SH-SY5Y (cell line): Measurements from ENCODE around the gene STARD10.

Experiments
- GATA2 ChIP-seq: IDR thresholded peaks from 2 replicates; pipeline ENCODE4 v1.6.1; 2011; ENCODE audit warnings: mild to moderate bottlenecking, low read depth, low read length
- GATA3 ChIP-seq: IDR thresholded peaks from 2 replicates; pipeline ENCODE4 v1.6.1; 2011; ENCODE audit warnings: low read depth, mild to moderate bottlenecking, low read length, moderate library complexity

STARD10 gene

DNA sequence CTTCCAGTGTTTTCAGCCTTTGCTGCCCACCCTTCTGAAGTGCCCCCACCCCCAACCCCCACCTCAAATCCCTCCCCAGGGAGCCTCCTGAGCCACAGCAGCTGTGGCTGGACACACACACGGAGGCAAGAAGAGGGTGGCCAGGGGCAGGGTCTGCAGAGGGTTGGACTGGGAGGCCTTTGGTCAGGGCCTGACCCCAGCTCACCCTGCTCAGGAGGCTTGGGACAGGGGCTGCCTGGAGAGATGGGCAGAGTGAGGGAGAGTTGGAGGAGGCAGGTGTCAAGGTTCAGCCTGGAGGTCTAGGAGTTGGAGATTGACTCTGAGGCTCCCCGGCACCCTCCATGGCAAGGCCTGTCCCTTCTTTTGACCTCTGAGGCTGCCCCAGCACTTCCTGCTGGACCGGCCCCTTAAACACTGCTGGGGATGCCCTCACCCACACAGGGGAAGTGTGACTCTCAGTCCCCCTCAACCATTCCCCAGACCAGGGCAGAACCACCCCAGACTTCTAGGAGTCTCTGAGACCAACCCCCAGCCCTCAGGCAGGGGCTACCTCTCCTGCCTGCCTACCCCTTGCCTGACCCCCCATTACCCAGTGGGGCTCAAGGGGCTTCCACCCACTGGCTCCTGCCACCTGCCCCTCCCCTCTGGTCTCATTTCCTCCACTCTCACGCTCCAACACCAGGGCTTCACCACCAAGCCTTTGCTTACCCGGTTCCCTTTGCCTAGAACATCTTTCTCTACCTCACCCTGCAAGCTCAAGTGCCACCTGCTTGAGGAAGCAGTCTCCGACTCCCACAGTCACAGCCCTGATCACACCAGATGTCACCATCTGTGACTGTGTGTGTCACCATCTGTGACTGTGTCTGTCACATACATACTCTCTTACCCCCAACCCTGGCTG, 50.3 kb downstream of the STARD10 start:
- TF ChIP-seq GATA2 (no peak), GATA3 (no peak)

DNA sequence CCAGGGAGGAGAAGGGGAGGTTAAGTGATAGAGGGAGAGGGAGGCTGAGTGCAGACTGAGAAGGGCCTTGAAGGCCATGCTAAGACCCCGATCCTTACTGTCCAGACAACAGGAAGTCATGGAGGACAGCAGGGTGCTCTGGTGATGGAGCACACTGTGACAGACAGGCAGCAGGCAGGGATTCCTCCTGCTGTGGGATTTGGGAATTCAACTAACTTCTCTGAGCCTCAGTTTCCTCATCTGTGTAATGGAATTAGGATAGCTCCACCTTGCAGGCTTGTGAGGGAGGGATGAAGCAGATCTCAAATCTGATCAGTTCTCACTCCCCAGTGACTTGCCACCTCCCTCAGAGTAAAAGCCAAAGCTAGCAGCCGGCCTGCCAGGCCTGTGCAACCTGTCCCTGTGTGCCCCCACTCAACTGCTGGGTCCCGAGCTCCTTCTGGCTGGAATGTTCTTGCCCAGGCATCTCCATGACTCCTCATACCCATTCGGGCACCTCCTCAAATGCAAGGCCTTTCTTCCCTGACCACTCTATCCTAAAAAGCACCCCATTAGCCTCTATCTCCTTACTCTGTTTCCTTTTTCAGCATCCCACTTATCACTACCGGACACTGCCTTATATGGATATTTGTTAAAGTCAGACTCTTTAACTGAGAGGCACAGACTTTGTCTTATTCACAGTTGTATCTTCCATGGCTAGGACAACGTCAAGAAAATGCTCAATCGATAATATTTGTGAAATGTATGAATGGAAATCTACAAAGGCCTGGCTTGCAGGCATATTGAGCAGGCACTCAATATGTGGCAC, 51.1 kb downstream of the STARD10 start:
- TF ChIP-seq GATA2 (no peak), GATA3 (no peak)

DNA sequence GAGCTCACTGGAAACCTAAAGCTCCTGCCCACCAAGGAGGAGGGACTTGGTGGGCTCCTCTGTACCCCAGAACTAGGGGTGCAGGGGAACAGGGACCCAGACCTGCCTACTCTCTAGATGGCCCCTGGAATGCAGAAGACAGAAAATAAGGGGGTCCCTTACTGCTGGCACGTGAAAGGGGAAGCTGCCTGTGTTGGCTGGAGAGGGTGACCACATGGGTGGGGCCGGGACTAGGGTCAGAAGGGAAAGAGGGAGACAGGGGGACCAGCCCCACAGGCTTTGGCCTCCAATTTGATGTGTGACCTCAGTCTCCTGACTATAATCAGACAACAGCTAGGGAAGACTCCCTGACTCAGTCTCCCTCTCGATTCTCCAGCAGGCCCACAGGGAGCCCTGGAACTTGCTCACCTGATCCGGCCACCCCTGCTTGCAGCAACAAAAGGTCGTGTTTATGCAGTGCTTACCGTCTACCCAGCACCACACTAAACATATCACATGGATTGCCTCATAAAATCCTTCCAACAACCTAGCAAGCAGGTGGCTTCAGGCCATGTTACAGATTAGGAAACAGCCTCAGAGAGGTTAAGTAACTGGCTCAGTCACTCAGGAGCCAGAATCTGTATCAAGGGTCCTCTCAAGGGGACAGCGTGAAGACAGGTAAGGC, 51.9 kb downstream of the STARD10 start:
- TF ChIP-seq GATA3 = no peak
- no peak for TF ChIP-seq GATA2

DNA sequence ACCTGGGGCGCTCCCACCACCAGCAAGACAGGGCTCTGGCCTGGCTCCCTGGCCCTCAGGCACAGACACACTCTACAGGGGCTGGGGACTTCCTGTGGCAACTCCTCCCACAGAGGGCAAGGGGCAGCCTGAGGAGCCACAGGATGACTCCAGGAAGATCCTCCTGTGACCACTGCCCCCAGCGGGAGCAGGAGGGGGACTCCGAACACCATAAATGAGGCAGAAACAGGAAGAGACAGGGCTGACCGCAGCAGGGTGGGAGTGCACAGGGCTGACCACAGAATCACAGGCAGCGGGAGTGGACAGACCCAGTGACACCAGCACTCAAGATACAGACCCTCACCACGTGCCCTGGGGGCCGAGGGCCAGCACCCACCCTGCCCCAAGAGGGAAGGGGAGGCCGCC, 52.4 kb downstream of the STARD10 start:
- TF ChIP-seq GATA3 (no peak), GATA2 (no peak)

DNA sequence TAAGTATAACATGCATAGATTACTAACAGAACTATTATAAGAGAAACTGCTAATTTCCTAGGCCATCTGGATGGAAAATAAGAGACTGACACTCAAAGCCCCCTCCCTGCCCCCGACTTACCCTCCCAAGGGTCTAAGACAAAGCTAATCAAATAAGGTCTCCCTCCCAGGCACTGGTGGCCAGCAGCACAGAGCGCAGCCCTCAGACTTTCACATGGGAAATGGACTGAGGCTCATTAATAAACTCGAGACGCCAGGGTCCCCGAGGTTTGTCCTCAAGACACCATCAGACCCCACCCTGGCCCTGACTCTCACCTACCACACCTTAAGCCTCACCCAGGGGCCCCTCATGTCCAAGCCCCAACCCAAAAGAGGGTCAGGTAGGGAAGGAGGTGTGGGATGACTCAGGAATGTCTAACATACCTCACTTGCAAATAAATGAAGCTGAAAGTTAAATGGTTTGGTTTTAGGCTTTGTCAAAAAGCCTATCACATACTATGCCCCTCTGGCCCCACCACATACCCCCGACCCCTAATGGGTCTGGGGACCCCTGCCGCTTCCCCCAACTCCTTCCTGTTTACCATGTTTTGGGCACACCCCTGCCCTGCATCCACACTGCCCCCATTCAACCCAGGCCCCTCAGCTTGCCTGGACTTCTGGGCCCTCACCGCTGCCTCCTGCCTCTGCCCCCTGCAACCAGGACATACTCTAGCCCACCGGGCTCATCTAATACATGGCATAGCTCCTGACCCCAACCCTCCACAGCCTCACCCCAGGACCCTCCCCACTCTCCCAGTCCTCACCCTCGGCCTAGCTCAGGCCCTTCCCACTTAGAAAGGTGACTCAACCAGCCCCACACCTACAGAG, 53.1 kb downstream of the STARD10 start:
- TF ChIP-seq GATA2 = no peak
- no peak for TF ChIP-seq GATA3

DNA sequence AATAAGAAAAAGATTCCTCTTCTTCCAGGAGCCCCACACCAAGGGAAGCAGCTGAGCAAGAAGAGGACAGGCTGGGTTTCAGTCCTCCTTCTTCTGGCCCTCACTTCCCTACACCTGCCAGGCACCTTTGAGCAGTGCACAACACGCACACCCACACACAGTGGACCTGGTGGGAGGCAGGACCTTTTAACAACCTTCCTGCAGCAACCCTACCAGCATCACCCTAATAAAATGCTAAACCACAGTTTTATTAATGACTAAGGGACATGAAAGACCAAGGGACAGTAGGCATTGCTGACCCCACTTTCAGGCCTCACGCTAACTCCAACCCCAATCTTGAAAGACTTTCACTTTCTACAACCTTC, 53.8 kb downstream of the STARD10 start:
- TF ChIP-seq GATA2 (no peak), GATA3 (no peak)

DNA sequence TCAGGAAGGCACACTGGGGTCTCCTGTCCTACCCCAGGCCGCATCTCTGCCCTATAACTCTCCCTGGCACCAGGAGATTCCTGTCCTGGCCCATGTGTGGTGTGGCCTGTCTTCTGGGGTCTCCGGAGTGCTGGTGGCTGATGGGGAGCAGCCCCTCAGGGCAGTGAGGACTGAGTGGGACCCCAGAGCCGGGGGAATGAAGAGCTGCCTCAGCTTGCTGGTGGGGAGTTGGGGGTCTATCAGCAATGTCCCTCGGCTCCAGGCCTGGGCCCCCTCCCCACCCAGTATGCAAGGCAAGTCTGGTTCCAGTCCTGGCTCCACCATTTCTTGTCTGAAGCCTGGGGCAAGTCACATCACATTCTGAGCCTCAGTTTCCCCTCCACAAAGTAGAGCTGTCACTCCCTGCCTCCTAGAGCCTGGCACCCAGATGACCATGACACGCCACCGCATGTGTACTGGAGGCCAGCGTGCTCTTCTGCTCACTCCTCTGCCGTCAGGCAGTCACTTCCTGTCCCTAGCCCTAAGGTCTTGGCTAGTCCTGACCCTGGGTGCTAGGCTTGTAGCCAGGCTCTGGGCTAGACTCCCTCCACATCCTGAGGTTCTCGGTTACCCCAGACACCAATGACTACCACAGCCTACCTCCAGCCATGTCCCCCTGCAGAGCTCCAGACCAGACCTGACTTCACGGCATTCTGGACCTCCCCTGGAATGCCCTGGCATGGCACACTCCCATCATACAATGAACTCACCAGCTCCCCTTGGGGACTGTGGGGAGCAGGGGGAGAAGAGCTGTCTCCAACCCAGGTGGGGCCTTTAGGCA, 54.4 kb downstream of the STARD10 start:
- no peak for TF ChIP-seq GATA2
- no peak for TF ChIP-seq GATA3

DNA sequence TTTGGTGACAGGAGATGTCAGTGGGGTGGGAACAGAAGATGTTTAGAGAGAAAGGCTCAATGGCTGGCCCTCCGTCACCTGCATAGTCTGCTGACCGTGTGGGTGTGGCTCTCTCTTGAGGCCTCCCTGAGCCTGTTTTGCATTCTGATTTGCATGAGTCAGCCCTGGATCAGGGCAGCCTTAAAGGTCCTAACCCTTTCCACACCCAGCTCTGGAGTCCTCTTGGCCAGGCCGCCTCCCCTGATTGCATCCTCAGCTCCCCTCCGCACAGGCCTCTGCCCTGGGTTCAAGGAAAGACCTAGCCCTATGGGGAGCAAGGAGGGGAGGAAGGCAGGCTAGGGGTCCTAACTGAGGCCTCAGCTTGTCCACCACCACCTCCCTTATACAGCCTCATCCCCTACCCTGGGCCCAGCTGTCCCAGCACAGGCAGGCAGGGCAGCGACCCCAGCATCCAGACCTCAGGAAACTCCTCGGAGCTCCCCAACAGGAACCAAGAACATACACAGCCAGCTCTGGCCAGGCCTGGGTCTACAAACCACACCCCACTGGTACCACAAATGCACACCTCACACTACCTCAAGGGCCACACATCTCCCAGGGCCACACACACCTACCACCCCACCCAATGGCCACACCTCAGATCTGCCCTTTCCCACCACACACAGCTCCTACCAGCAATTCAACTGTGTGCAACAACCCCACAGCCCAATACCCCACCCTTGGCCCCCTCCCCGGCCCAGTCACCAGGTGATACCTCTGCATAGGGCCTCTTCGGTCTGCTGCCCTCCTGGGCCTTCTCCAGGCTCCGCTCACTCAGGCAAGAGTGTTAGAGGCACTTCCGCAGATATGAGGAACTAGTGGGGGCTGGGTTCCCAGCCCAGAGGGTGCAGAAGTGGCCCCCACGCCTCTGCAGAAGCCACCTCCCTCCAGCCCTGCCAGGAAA, 55.4 kb downstream of the STARD10 start:
- no peak for TF ChIP-seq GATA2
- TF ChIP-seq GATA3 = no peak

DNA sequence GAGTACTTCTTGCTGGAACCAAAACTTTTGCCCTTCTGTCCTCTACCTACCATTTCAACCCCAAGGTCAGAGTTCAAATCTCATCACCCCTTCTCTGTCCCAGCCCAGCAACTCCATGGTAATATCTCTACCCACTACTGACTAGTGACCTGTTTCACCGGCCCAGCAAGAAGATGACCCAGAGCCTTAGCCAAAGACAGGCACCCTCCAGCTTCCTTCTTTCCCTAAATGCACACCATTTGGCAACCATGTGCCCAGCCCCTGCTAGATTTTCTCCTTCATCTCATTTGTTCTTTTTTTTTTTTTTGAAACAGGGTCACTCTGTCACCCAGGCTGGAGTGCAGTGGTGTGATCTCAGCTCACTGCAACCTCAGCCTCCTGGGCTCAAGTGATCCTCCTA, 56.5 kb downstream of the STARD10 start:
- TF ChIP-seq GATA3 (no peak), GATA2 (no peak)

DNA sequence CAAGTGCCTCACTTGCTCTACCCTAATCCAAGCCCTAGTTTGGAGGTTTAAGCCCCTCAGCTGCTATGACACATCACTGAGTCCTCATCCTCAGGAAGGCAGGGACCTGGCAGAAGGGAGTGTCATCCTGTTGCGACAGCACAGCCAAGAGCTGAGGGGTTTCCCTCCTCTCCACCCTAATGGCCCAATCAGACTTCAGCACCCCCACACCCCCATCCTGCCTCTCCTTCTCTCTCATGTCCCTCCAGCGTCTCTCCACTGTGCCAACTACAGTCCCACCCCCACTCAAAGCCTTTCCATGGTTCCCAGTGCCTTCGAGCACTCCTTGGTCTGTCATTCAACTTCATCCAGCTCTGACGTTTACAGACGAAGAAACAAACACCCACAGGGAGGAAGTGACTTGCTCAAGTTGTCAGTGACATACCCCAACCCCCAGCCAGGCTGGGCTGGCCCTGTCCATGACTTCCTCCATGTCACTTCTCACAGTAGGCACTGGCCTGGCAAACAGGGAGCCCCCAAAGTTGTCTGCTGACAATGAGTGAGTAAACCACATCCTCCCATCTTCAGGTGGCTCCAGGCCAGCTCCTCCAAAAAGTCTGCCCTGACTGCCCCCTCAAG, 57.3 kb downstream of the STARD10 start:
- TF ChIP-seq GATA2 = no peak
- TF ChIP-seq GATA3 = no peak

DNA sequence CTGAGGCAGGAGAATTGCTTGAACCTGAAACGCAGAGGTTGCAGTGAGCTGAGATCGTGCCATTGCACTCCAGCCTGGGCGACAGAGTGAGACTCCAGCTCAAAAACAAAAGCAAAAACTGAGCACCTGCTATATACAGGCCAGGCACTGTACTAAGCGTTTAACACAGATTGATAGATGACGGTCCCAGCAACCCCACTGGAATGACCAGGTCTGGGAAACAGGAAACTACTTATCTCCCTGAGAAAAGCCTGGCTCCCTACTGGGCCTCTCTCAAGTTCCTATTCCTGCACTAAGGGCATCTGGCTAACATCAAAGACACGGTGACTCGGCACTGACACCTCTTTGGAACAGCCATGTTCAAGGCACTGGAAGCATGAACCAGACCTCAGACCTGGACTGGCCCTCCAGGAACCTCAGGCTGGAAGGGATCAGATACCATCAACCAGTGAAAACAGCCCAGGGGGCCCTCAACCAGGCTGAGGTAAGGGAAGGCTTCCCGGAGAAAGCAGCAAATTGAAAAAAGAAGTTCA, 58.3 kb downstream of the STARD10 start:
- TF ChIP-seq GATA2 (peak; percentile 97), GATA3 (no peak; the same call in 1 of the 2 replicates)

DNA sequence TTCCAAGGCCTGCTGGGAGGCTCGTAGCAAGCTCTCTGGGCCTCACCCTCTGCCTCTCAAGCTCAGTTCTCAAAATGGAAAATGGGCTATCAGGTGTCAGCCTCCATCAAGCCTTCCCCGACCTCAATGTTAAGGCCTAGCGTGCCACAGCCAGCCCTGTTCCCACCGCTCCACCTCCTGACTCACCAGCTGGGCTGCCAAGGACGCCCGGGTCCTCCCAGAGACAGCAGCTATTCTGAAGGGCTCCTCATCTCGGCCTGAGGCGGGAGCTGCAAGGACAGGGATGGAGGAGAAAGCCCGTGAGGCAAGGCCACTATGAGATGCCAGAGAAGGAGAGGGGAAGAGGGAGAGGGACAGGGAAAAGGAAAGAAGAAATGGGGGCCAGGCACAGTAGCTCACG, 61.5 kb downstream of the STARD10 start:
- TF ChIP-seq GATA2 (no peak), GATA3 (no peak)
